SU-DHL-6 (cell line): Measurements from ENCODE around the gene NXPH4.

Experiments used
- EZH2phosphoT487 ChIP-seq: fragments of 200-600 bp; sonication (generic), shearing (Covaris generic); conservative IDR thresholded peaks from 2 replicates; pipeline ENCODE4 v1.6.1; 2018; ENCODE audit warnings: mild to moderate bottlenecking, antibody characterized with exemption, low read length, moderate library complexity, mixed read lengths
- TF ChIP-seq, protein P1 (sequence below): fragments of 200-600 bp; sonication (generic); IDR thresholded peaks from one replicate; pipeline ENCODE4 v1.5.1; 2017; ENCODE audit warnings: antibody characterized with exemption, mild to moderate bottlenecking, low read length, moderate library complexity; ENCODE audit not compliant: insufficient read depth, poor library complexity, severe bottlenecking

DNA sequence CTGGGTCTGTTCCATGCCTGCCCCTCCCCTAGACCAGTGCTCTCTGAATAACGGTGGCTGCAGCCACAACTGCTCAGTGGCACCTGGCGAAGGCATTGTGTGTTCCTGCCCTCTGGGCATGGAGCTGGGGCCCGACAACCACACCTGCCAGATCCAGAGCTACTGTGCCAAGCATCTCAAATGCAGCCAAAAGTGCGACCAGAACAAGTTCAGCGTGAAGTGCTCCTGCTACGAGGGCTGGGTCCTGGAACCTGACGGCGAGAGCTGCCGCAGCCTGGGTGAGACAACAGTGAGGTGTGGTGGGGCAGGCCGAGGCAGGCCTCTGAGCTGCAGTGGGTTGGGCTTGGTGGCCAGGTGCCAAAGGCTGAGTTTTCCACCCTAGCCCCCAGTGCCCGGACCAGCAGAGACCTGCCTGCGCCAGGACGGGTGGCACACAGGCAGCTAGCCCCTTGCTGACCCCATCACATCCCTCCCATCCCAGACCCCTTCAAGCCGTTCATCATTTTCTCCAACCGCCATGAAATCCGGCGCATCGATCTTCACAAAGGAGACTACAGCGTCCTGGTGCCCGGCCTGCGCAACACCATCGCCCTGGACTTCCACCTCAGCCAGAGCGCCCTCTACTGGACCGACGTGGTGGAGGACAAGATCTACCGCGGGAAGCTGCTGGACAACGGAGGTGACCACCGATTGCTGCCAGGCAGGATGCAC, 41.0 kb upstream of the NXPH4 start:
- TF ChIP-seq, protein P1, sequence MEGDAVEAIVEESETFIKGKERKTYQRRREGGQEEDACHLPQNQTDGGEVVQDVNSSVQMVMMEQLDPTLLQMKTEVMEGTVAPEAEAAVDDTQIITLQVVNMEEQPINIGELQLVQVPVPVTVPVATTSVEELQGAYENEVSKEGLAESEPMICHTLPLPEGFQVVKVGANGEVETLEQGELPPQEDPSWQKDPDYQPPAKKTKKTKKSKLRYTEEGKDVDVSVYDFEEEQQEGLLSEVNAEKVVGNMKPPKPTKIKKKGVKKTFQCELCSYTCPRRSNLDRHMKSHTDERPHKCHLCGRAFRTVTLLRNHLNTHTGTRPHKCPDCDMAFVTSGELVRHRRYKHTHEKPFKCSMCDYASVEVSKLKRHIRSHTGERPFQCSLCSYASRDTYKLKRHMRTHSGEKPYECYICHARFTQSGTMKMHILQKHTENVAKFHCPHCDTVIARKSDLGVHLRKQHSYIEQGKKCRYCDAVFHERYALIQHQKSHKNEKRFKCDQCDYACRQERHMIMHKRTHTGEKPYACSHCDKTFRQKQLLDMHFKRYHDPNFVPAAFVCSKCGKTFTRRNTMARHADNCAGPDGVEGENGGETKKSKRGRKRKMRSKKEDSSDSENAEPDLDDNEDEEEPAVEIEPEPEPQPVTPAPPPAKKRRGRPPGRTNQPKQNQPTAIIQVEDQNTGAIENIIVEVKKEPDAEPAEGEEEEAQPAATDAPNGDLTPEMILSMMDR, result peak; percentile 68
- no peak for TF ChIP-seq EZH2phosphoT487
